Myocyte (in vitro differentiated cells): Measurements from ENCODE around the gene SLC22A14. TPM values are rescaled to one million over a fixed set of nuclear protein-coding genes. Genes with fewer than 3 reads are reported as not detected.
A peak's percentile ranks its signal among the peaks of the same experiment; 100 is the strongest.

ENCODE experiments used
- DNase-seq: peaks from one replicate; pipeline ENCODE4 v3.0.0-alpha.2; 2012; ENCODE audit warnings: low read depth
- total RNA-seq: library from RNA; depleted of rRNA; stranded (reverse); fragments of >200 nt; gene quantifications from 2 replicates; pipeline ENCODE4 v1.2.3, GENCODE V29; 2014

The SLC22A14 gene
- total RNA-seq, 1 donor from 2014 or later: 0.83 TPM

- no peak for DNase-seq
Observed at GRCh38 chr3:38343797-38344594, 61.9 kb downstream of the SLC22A14 start.

- DNase-seq: no peak
Observed at GRCh38 chr3:38345879-38346586, 63.9 kb downstream of the SLC22A14 start.

GRCh38 chr3:38346587-38347410, 64.7 kb downstream of the SLC22A14 start, which contains the start of gene XYLB:
TSS of gene XYLB (plus strand) at chr3:38346785. CDS start at chr3:38346869, 84 bp downstream.
- peak; percentile 87 for DNase-seq

GRCh38 chr3:38347421-38348200, 65.5 kb downstream of the SLC22A14 start:
- DNase-seq: no peak

GRCh38 chr3:38348903-38349302, 66.8 kb downstream of the SLC22A14 start:
- DNase-seq: no peak

- DNase-seq: no peak
Observed at GRCh38 chr3:38349684-38350359, 67.7 kb downstream of the SLC22A14 start.

- DNase-seq: no peak
Observed at GRCh38 chr3:38353151-38353550, 71.1 kb downstream of the SLC22A14 start.

GRCh38 chr3:38354588-38355330, 72.7 kb downstream of the SLC22A14 start:
- peak; percentile 43 for DNase-seq

GRCh38 chr3:38359038-38359437, 76.9 kb downstream of the SLC22A14 start:
- DNase-seq: no peak

GRCh38 chr3:38360345-38360744, 78.3 kb downstream of the SLC22A14 start:
- DNase-seq: no peak

GRCh38 chr3:38361496-38361895, 79.4 kb downstream of the SLC22A14 start:
- DNase-seq: no peak

- no peak for DNase-seq
Observed at GRCh38 chr3:38362825-38363224, 80.7 kb downstream of the SLC22A14 start.

- no peak for DNase-seq
Observed at GRCh38 chr3:38364721-38365400, 82.8 kb downstream of the SLC22A14 start.

GRCh38 chr3:38365469-38366062, 83.5 kb downstream of the SLC22A14 start:
- no peak for DNase-seq

GRCh38 chr3:38366082-38366481, 84.0 kb downstream of the SLC22A14 start:
- DNase-seq: no peak

- no peak for DNase-seq
Observed at GRCh38 chr3:38367779-38368178, 85.7 kb downstream of the SLC22A14 start.
